ENCODE results near the gene EGFR.

EGFR gene

GRCh38 chr7:55250313-55250712, 231.5 kb downstream of the EGFR start:
- no peak for DNase-seq (ENCODE audit: low spot score)

GRCh38 chr7:55251313-55251712, 232.5 kb downstream of the EGFR start:
- no peak for DNase-seq (ENCODE audit: low spot score)

- DNase-seq (ENCODE audit: low spot score) = no peak
These were observed 233.1 kb downstream of the EGFR start for GRCh38 chr7:55251911-55252310.

GRCh38 chr7:55252386-55252785, 233.6 kb downstream of the EGFR start:
- DNase-seq (ENCODE audit: low spot score) = no peak

GRCh38 chr7:55253188-55253587, 234.4 kb downstream of the EGFR start:
- DNase-seq (ENCODE audit: low spot score) = no peak

- DNase-seq (ENCODE audit: low spot score) = no peak
These were observed 235.4 kb downstream of the EGFR start for GRCh38 chr7:55254242-55254595.

- DNase-seq (ENCODE audit: low spot score) = no peak
These were observed 236.0 kb downstream of the EGFR start for GRCh38 chr7:55254596-55255495.

GRCh38 chr7:55255496-55256445, 237.0 kb downstream of the EGFR start:
- DNase-seq (ENCODE audit: low spot score) = peak; percentile 57

- no peak for DNase-seq (ENCODE audit: low spot score)
These were observed 239.8 kb downstream of the EGFR start for GRCh38 chr7:55258631-55259030.

- DNase-seq (ENCODE audit: low spot score) = no peak
These were observed 241.4 kb downstream of the EGFR start for GRCh38 chr7:55260171-55260570.

- DNase-seq (ENCODE audit: low spot score) = no peak
These were observed 242.0 kb downstream of the EGFR start for GRCh38 chr7:55260676-55261385.
